GM12892 (cell line): ENCODE data around the gene PAMR1.
"Not testable (repeated sequence)": the region's sequence is repeated elsewhere in the genome, so short reads cannot be mapped to it uniquely, and the experiment has no call there.

Experiments
- DNase-seq: peaks from one replicate; pipeline ENCODE4 v3.0.0; 2011; ENCODE audit not compliant: insufficient read length
- FAIRE-seq: peaks from 2 replicates; lab custom pipeline; 2011; peaks lifted over from hg19 to GRCh38; lab: Jason Lieb, UNC
- POLR2A ChIP-seq: IDR thresholded peaks from 2 replicates; pipeline ENCODE4 v1.6.1; 2011; ENCODE audit warnings: low read depth, low read length, control low read depth
- POLR2AphosphoS5 ChIP-seq: IDR thresholded peaks from 2 replicates; pipeline ENCODE4 v1.6.1; 2011; ENCODE audit warnings: low read depth, low read length, control low read depth
- TAF1 ChIP-seq: IDR thresholded peaks from 2 replicates; pipeline ENCODE4 v1.6.1; 2011; ENCODE audit warnings: low read depth, mild to moderate bottlenecking, control low read depth, low read length, borderline replicate concordance

PAMR1 gene

GRCh38 chr11:35540526-35540925 lies 15.1 kb upstream of the PAMR1 start:
- TF ChIP-seq POLR2A (no peak), POLR2AphosphoS5 (no peak), TAF1 (no peak)
- no peak for DNase-seq
- FAIRE-seq: no peak

- DNase-seq (no peak), FAIRE-seq (no peak)
- TF ChIP-seq TAF1 (no peak), POLR2A (no peak), POLR2AphosphoS5 (no peak)
Measured at GRCh38 chr11:35539781-35540281, 14.4 kb upstream of the PAMR1 start.

- FAIRE-seq (no peak), DNase-seq (no peak)
- no peak for TF ChIP-seq TAF1
- no peak for TF ChIP-seq POLR2A
- no peak for TF ChIP-seq POLR2AphosphoS5
Measured at GRCh38 chr11:35539256-35539655, 13.8 kb upstream of the PAMR1 start.

- FAIRE-seq: no peak
- TF ChIP-seq TAF1 (no peak), POLR2A (no peak), POLR2AphosphoS5 (no peak)
- no peak for DNase-seq
Measured at GRCh38 chr11:35536470-35536869, 11.1 kb upstream of the PAMR1 start.

- DNase-seq (no peak), FAIRE-seq (no peak)
- no peak for TF ChIP-seq TAF1
- no peak for TF ChIP-seq POLR2AphosphoS5
- TF ChIP-seq POLR2A: no peak
Measured at GRCh38 chr11:35531246-35531645, 5.8 kb upstream of the PAMR1 start.

- DNase-seq (no peak), FAIRE-seq (no peak)
- TF ChIP-seq POLR2A (no peak), POLR2AphosphoS5 (no peak), TAF1 (no peak)
Measured at GRCh38 chr11:35529971-35530495, 4.6 kb upstream of the PAMR1 start.

- no peak for DNase-seq
- no peak for TF ChIP-seq POLR2A
- TF ChIP-seq POLR2AphosphoS5: no peak
- no peak for TF ChIP-seq TAF1
- peak; percentile 30 for FAIRE-seq
Measured at GRCh38 chr11:35526370-35526792, 965 bp upstream of the PAMR1 start.

GRCh38 chr11:35524780-35525179 lies 636 bp downstream of the PAMR1 start:
- no peak for TF ChIP-seq TAF1
- DNase-seq (no peak), FAIRE-seq (no peak)

GRCh38 chr11:35523861-35524260 lies 1.6 kb downstream of the PAMR1 start:
- FAIRE-seq (no peak), DNase-seq (no peak)
- TF ChIP-seq POLR2AphosphoS5 (no peak), TAF1 (no peak), POLR2A (no peak)

GRCh38 chr11:35523331-35523768 lies 2.1 kb downstream of the PAMR1 start:
- TF ChIP-seq POLR2A (no peak), TAF1 (no peak), POLR2AphosphoS5 (no peak)
- FAIRE-seq: no peak
- no peak for DNase-seq

GRCh38 chr11:35522091-35522490 lies 3.3 kb downstream of the PAMR1 start:
- DNase-seq, FAIRE-seq: not testable (repeated sequence)

GRCh38 chr11:35520376-35520775 lies 5.0 kb downstream of the PAMR1 start:
- TF ChIP-seq POLR2A: no peak
- no peak for TF ChIP-seq POLR2AphosphoS5
- no peak for TF ChIP-seq TAF1
- no peak for DNase-seq
- no peak for FAIRE-seq

GRCh38 chr11:35518766-35519165 lies 6.7 kb downstream of the PAMR1 start:
- FAIRE-seq: no peak
- DNase-seq: no peak
- TF ChIP-seq POLR2AphosphoS5 (no peak), TAF1 (no peak), POLR2A (no peak)
